Thoracic aorta (tissue), 2 donors: ENCODE results near the gene COL13A1. TPM values are rescaled to one million over a fixed set of nuclear protein-coding genes. Genes with fewer than 3 reads are reported as not detected.
A peak's percentile ranks its signal among the peaks of the same experiment; 100 is the strongest.

Experiments used
- ATAC-seq: fragments of 150-250 bp; one replicate; pipeline ENCODE4 v1.8.0; 2017; ENCODE audit warnings: low read depth; ENCODE audit not compliant: insufficient number of reproducible peaks, low FRiP score
- DNase-seq: peaks from one replicate; pipeline ENCODE4 v3.0.0-alpha.2; 2020; ENCODE audit warnings: low spot score
- H3K27ac ChIP-seq, 2 donors: fragments of 200-600 bp; sonication (generic); 1 replicate in 1 of 2; 2 replicates in 1 of 2; pipeline ENCODE4 v1.5.1; 2016; ENCODE audit warnings: mild to moderate bottlenecking in 2 of 2, moderate library complexity in 2 of 2
- H3K27me3 ChIP-seq: fragments of 200-600 bp; sonication (generic); replicated peaks from 2 replicates; pipeline ENCODE4 v1.6.0; 2016; ENCODE audit warnings: mild to moderate bottlenecking; ENCODE audit not compliant: insufficient read depth
- H3K36me3 ChIP-seq: fragments of 200-600 bp; sonication (generic); one replicate; pipeline ENCODE4 v1.5.1; 2016
- H3K4me1 ChIP-seq, 2 donors: fragments of 200-600 bp; sonication (generic); 1 replicate in 1 of 2; 2 replicates in 1 of 2; pipeline versions ENCODE4 v1.5.1 to v1.6.0; 2016; ENCODE audit warnings: low read depth in 2 of 2, mild to moderate bottlenecking in 1 of 2; ENCODE audit not compliant: control insufficient read depth in 1 of 2
- H3K4me3 ChIP-seq: fragments of 200-600 bp; sonication (generic); 2 replicates; pipeline ENCODE4 v1.5.1; 2016; ENCODE audit warnings: mild to moderate bottlenecking
- H3K9me3 ChIP-seq: fragments of 200-600 bp; sonication (generic); 2 replicates; pipeline ENCODE4 v1.5.1; 2016
- CTCF ChIP-seq: fragments of 200-600 bp; sonication (generic); IDR thresholded peaks from one replicate; pipeline ENCODE4 v1.5.1; 2019; ENCODE audit warnings: antibody characterized with exemption
- total RNA-seq, 2 donors: library from RNA; depleted of rRNA; stranded (reverse); fragments of >200 nt; gene quantifications; one replicate each; pipeline versions ENCODE4 v1.1.0 to v1.2.3, GENCODE V29; 2016

The COL13A1 gene
- total RNA-seq, 2 donors from 2014 or later = 23.1 to 34.1 TPM

GRCh38 chr10:69898524-69898923, 96.8 kb downstream of the COL13A1 start:
- Histone ChIP-seq H3K27ac (no peak overlapping the region), H3K9me3 (no peaks in the 10 kb centered on the region), H3K36me3 (no peaks in the 10 kb centered on the region), H3K27me3 (no peaks in the 10 kb centered on the region), H3K4me3 (no peak overlapping the region), H3K4me1 (peaks cover 3 to 19% of the 10 kb centered on the region in 2 donors)
- TF ChIP-seq CTCF = no peak
- no peak for DNase-seq
- no peak for ATAC-seq

DNA sequence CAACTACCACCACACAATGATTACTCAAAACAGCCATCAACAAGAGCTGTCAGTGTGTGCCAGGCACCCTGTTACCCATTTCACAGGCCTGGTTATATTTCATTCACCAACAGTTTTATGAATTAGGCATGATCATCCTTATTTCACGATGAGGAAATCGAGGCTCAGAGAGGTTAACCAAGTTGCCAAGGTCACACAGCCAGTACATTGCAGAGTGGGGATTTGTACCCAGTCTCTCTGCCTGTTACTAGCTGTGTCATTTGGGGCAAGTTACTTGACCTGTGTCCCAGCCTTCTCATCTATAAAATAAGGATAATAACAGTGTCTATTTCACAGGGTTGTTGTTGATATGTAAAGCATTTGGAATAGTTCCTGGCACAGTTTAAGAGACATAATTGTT, 97.2 kb downstream of the COL13A1 start:
- Histone ChIP-seq H3K27ac (no peak overlapping the region), H3K9me3 (no peaks in the 10 kb centered on the region), H3K4me3 (no peak overlapping the region), H3K36me3 (no peaks in the 10 kb centered on the region), H3K4me1 (peaks cover 3 to 24% of the 10 kb centered on the region in 2 donors), H3K27me3 (no peaks in the 10 kb centered on the region)
- no peak for TF ChIP-seq CTCF
- no peak for ATAC-seq
- DNase-seq = no peak

- no peaks in the 10 kb centered on the region for H3K9me3 ChIP-seq
These were observed 98.3 kb downstream of the COL13A1 start for GRCh38 chr10:69899727-69900595.

GRCh38 chr10:69901022-69901421, 99.3 kb downstream of the COL13A1 start:
- H3K4me3 ChIP-seq = no peak overlapping the region
- H3K4me1 ChIP-seq = peaks cover 3 to 25% of the 10 kb centered on the region in 2 donors
- H3K9me3 ChIP-seq = no peaks in the 10 kb centered on the region
- H3K36me3 ChIP-seq = no peaks in the 10 kb centered on the region
- TF ChIP-seq CTCF = no peak
- H3K27me3 ChIP-seq = no peaks in the 10 kb centered on the region
- DNase-seq (no peak), ATAC-seq (no peak)
- no peak overlapping the region for H3K27ac ChIP-seq

More at GRCh38 chr10:69899727-69900595, 98.3 kb downstream of the COL13A1 start:
- H3K4me1 ChIP-seq = peaks cover 3 to 25% of the 10 kb centered on the region in 2 donors
- no peak overlapping the region for H3K27ac ChIP-seq
- no peak for TF ChIP-seq CTCF
- H3K4me3 ChIP-seq = no peak overlapping the region
- H3K36me3 ChIP-seq = no peaks in the 10 kb centered on the region
- H3K27me3 ChIP-seq = no peaks in the 10 kb centered on the region
- no peak for DNase-seq
- ATAC-seq = no peak

DNA sequence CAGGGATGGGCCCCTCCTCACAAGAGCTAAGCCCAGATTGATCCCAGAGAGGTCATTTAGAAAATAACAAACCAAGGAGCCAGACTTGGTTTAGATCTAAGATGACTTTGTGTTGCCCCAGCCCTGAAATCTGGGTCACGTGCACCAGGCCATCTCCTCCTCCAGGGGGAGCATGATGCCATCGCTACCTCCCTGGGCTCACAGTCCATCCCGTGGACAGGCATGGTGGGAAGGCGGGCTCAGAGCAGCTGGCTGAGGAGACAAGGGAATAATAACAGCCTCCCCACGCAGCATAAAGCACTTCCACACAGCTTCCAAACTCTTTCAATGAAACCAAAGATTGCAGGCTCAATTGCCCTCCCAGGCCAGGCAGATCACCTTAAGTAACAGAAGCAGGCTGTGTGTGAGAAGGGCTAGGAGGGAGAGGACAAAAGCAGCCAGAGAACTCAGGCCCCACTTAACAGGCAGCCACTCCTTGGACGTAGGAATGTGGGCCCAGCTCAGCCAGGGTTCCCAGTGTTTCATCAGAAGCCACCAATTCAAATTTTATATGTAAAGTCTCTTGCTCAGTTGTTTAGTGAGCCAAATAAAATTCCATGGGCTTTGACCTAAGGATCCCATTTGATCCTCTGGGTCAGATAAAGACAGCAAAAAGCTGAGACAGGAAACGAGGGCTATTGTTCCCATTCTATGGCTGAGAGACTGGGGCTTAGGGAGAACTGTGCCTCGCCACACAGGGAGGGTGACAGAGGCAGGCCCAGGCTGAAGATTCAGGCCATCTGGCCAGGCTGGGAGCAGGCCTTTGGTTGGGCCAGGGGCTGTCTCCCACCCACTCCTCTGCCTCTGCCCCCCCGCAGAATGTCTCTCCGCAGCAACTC, 100.2 kb downstream of the COL13A1 start:
- H3K9me3 ChIP-seq = no peaks in the 10 kb centered on the region
- no peak overlapping the region for H3K4me3 ChIP-seq
- H3K4me1 ChIP-seq = peaks cover 3 to 25% of the 10 kb centered on the region in 2 donors
- DNase-seq (peak; percentile 23), ATAC-seq (no peak)
- TF ChIP-seq CTCF = peak; percentile 62
- H3K36me3 ChIP-seq = no peaks in the 10 kb centered on the region
- H3K27me3 ChIP-seq = no peaks in the 10 kb centered on the region
- H3K27ac ChIP-seq = peak overlapping the region in 1 of 2 donors; percentile 24
